Esophagus (tissue), 2 donors: Measurements from ENCODE around the gene TCF25. TPM values are rescaled to one million over a fixed set of nuclear protein-coding genes. Genes with fewer than 3 reads are reported as not detected.
A peak's percentile ranks its signal among the peaks of the same experiment; 100 is the strongest.
"Not testable (repeated sequence)": the region's sequence is repeated elsewhere in the genome, so short reads cannot be mapped to it uniquely, and the experiment has no call there.

ENCODE experiments used
- H3K27ac ChIP-seq, 2 donors: one replicate each; pipeline ENCODE4 v1.5.1; 2013; ENCODE audit warnings: low read depth in 2 of 2, mild to moderate bottlenecking in 2 of 2, inconsistent platforms in 1 of 2, low read length in 1 of 2, moderate library complexity in 1 of 2
- H3K27me3 ChIP-seq, 2 donors: one replicate each; pipeline ENCODE4 v1.6.1; 2013; ENCODE audit warnings: low read length in 2 of 2, control low read depth in 1 of 2, mild to moderate bottlenecking in 1 of 2; ENCODE audit not compliant: insufficient read depth in 2 of 2, control insufficient read depth in 1 of 2
- H3K36me3 ChIP-seq, 2 donors: one replicate each; pipeline ENCODE4 v1.6.1; 2013; ENCODE audit warnings: low read length in 1 of 2; ENCODE audit not compliant: control insufficient read depth in 2 of 2, insufficient read depth in 2 of 2
- H3K4me1 ChIP-seq, 2 donors: one replicate each; pipeline ENCODE4 v1.6.1; 2013; ENCODE audit warnings: low read length in 1 of 2; ENCODE audit not compliant: control insufficient read depth in 2 of 2, insufficient read depth in 2 of 2
- H3K4me3 ChIP-seq, 2 donors: one replicate each; pipeline ENCODE4 v1.5.1; 2013; ENCODE audit warnings: low read length in 2 of 2, mild to moderate bottlenecking in 2 of 2, low read depth in 1 of 2, moderate library complexity in 1 of 2
- H3K9me3 ChIP-seq, 2 donors: one replicate each; pipeline ENCODE4 v1.6.1; 2013; ENCODE audit warnings: mild to moderate bottlenecking in 2 of 2, low read depth in 1 of 2, low read length in 1 of 2, moderate library complexity in 1 of 2; ENCODE audit not compliant: control insufficient read depth in 2 of 2, insufficient read depth in 1 of 2
- WGBS, 2 donors: extraction: QIAGEN DNeasy Blood & Tissue Kit; methylation state at CpG; one replicate each; pipeline ENCODE4 v1.1.7; 2013; 5-methylcytosine and 5-hydroxymethylcytosine counted together
- polyA plus RNA-seq, 2 donors: library from polyadenylated mRNA; stranded (reverse); fragments of 200-250 nt; gene quantifications; one replicate each; pipeline ENCODE4 v1.2.3, GENCODE V29; 2013
- donor health status: healthy with polysubstance abuse.
- donor health status: Bipolar disorder and iron deficiency.

Gene TCF25
- polyA plus RNA-seq, result 10 to 100 TPM; 76.3 to 83.2 TPM

DNA sequence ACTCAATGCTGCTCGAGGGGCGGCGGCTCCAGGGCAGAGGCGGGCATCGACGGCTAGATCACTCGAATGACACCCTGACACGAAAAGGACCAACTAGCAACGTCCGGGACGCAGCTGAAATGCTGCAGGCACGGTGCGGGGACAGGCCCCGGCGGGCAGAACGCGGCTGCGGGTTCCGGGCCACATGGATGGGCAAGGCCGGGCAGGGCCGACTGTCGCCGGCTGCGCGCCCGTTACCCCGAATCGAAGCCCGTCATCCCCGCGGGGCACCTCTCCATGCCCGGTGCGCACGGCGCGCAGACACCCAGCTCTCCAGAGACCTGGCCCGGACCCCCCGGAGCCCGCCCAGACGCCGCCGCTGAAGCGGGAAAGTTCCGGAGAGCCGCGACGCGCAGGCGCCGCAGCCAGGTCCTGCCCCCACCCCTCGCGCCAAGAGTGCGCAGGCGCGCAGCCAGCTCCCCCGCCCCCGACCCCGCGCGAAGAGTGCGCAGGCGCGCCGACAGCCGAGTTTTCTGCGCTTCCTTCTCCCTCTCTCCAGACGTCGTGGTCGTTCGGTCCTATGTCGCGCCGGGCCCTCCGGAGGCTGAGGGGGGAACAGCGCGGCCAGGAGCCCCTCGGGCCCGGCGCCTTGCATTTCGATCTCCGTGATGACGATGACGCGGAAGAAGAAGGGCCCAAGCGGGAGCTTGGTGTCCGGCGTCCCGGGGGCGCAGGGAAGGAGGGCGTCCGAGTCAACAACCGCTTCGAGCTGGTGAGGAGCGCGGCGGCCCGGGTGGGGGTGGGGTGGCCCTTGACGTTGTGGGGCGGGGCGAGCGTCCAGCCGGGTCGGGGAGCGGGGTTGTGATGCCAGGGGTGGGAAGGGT, at the start of gene TCF25:
TSS of gene TCF25 (plus strand) at position 484 of the 863 bp plus-strand sequence. CDS start at position 560, 76 bp downstream.
- H3K27me3 ChIP-seq, result no peaks in the 10 kb centered on the region
- H3K36me3 ChIP-seq, result peaks cover 0 to 8% of the 10 kb centered on the region in 2 donors
- peak within 1 kb of the TSS; percentile 100 for H3K27ac ChIP-seq
- 1% methylated on average over 49 to 104 of the region's 104 CpGs for WGBS, 2 donors
- no peaks in the 10 kb centered on the region for H3K9me3 ChIP-seq
- peaks cover 0 to 6% of the 10 kb centered on the region in 2 donors for H3K4me1 ChIP-seq
- H3K4me3 ChIP-seq, result peak within 1 kb of the TSS; percentile 56 to 97

GRCh38 chr16:89823824-89824148, 49.6 kb upstream of the TCF25 start:
- not testable (repeated sequence) for H3K4me3 ChIP-seq, H3K36me3 ChIP-seq, H3K27ac ChIP-seq, H3K4me1 ChIP-seq, H3K27me3 ChIP-seq, H3K9me3 ChIP-seq
- 82 to 83% methylated on average over 5 of the region's 5 CpGs for WGBS, 2 donors

GRCh38 chr16:89826531-89827382, 46.6 kb upstream of the TCF25 start:
- Histone ChIP-seq H3K9me3 (no peaks in the 10 kb centered on the region), H3K27ac (no peak overlapping the region), H3K4me3 (no peak overlapping the region), H3K36me3 (no peaks in the 10 kb centered on the region), H3K4me1 (peaks cover 0 to 12% of the 10 kb centered on the region in 2 donors), H3K27me3 (no peaks in the 10 kb centered on the region)
- 79 to 83% methylated on average over 26 of the region's 26 CpGs for WGBS, 2 donors

GRCh38 chr16:89827383-89828198, 45.8 kb upstream of the TCF25 start:
- H3K27ac ChIP-seq, result peak overlapping the region; percentile 17 to 66
- 6 to 7% methylated on average over 41 to 43 of the region's 43 CpGs for WGBS, 2 donors
- peak overlapping the region; percentile 49 to 64 for H3K4me3 ChIP-seq

DNA sequence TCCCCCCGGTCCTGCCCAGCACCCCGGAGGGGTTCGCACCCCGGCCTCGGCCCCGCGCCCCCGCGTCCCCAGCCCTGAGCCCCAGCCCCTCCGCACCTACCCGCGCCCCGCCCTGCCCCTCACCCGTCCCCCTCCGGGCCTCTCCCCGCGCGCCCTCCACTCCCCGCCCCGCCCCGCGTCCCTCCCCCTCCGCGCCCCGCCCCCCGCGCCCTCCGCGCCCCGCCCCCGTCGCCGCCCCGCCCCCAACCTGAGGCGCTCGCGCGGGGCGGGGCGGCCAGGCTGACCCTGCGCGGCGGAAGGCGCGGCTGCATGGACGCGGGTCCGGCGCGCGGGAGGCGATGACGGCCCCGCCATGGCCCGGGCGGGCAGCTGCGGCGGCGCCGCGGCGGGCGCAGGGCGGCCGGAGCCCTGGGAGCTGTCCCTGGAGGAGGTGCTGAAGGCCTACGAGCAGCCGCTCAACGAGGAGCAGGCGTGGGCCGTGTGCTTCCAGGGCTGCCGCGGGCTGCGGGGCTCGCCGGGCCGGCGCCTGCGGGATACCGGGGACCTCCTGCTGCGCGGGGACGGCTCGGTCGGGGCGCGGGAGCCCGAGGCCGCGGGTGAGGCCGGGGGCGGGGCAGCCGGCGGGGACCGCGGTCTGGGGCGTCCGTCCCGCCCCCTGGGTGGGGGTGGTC, 45.1 kb upstream of the TCF25 start, which contains the start of gene SPIRE2:
TSS of gene SPIRE2 (plus strand) at position 277 of the 671 bp plus-strand sequence. CDS start at position 353, 76 bp downstream.
- 1 to 2% methylated on average over 31 to 91 of the region's 98 CpGs for WGBS, 2 donors
- Histone ChIP-seq H3K4me3 (peak within 1 kb of the TSS; percentile 49 to 64), H3K27ac (peak within 1 kb of the TSS; percentile 17 to 66), H3K9me3 (no peaks in the 10 kb centered on the region), H3K4me1 (peaks cover 0 to 12% of the 10 kb centered on the region in 2 donors), H3K27me3 (no peaks in the 10 kb centered on the region), H3K36me3 (no peaks in the 10 kb centered on the region)

More at GRCh38 chr16:89827383-89828198, 45.8 kb upstream of the TCF25 start:
- Histone ChIP-seq H3K36me3 (no peaks in the 10 kb centered on the region), H3K4me1 (peaks cover 0 to 12% of the 10 kb centered on the region in 2 donors), H3K9me3 (no peaks in the 10 kb centered on the region), H3K27me3 (no peaks in the 10 kb centered on the region)

DNA sequence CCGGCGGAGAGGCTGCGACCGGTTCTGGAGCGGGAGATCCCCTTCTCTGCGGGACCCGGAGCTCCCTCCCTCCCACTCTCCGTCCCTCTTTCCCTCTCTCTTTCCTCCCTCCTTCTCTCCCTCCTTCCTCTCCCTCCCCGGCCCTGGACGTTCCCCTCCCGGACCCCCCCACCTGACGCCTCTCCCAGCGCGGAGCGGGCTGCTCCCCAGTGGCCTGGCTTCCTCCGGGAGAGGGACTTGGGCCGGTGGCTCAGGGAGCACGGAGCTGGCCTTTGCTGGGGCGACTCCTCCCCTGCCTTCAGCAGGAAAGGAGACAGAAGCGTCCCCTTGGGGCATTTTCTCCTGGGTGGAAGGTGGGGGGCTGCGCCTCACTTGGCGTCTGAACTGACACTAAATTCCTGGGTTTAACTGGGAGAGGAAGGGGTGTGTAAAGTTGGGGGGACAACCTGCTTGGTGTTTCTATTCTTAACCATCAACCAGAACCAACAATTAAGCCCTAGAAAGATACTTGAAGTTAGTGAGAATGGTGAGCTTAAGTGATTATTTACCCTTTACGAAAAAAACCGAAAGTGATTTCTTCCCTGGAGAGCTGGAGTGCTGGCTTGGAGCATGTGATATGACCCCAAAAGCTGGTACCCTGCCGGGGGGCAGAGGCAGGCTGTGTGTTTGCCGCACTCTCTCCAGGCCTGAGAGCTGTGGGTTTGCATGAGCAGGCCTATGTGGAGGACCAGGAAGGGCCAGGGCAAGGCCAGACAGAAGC, 44.3 kb upstream of the TCF25 start:
- no peaks in the 10 kb centered on the region for H3K36me3 ChIP-seq
- no peaks in the 10 kb centered on the region for H3K27me3 ChIP-seq
- 16 to 25% methylated on average over 19 to 26 of the region's 26 CpGs for WGBS, 2 donors
- H3K9me3 ChIP-seq, result no peaks in the 10 kb centered on the region
- peak overlapping the region in 1 of 2 donors; percentile 9 for H3K27ac ChIP-seq
- H3K4me1 ChIP-seq, result peaks cover 0 to 12% of the 10 kb centered on the region in 2 donors
- H3K4me3 ChIP-seq, result peak overlapping the region; percentile 36 to 64

- Histone ChIP-seq H3K4me1 (peaks cover 0 to 12% of the 10 kb centered on the region in 2 donors), H3K4me3 (no peak overlapping the region), H3K27ac (no peak overlapping the region), H3K36me3 (no peaks in the 10 kb centered on the region), H3K27me3 (no peaks in the 10 kb centered on the region), H3K9me3 (no peaks in the 10 kb centered on the region)
- WGBS, 2 donors, result 57 to 71% methylated on average over 17 of the region's 17 CpGs
These were observed 43.6 kb upstream of the TCF25 start for GRCh38 chr16:89829630-89830437.

- 95 to 96% methylated on average over 25 of the region's 25 CpGs for WGBS, 2 donors
- Histone ChIP-seq H3K27ac (no peak overlapping the region), H3K4me3 (no peak overlapping the region), H3K4me1 (peaks cover 0 to 12% of the 10 kb centered on the region in 2 donors), H3K9me3 (no peaks in the 10 kb centered on the region), H3K27me3 (no peaks in the 10 kb centered on the region), H3K36me3 (no peaks in the 10 kb centered on the region)
These were observed 41.5 kb upstream of the TCF25 start for GRCh38 chr16:89831810-89832328.
